Osteoblast (primary cell): ENCODE measurements around the gene PARK7. TPM values are rescaled to one million over a fixed set of nuclear protein-coding genes. Genes with fewer than 3 reads are reported as not detected.

Experiments used
- DNase-seq: peaks from one replicate; pipeline ENCODE4 v3.0.0; 2011; ENCODE audit warnings: low spot score, mixed read lengths; ENCODE audit not compliant: insufficient read length; ENCODE audit errors: missing footprints
- H2AFZ ChIP-seq: 2 replicates; pipeline ENCODE4 v1.6.0; 2011; ENCODE audit warnings: mild to moderate bottlenecking, low read length
- H3K27ac ChIP-seq: 2 replicates; pipeline ENCODE4 v1.5.1; 2011; ENCODE audit warnings: mild to moderate bottlenecking, low read depth, low read length, moderate library complexity
- H3K27me3 ChIP-seq: 2 replicates; pipeline ENCODE4 v1.6.0; 2012; ENCODE audit warnings: mild to moderate bottlenecking, control low read depth, inconsistent platforms, low read length, moderate library complexity; ENCODE audit not compliant: insufficient read depth
- H3K36me3 ChIP-seq: 2 replicates; pipeline ENCODE4 v1.5.1; 2011; ENCODE audit warnings: mild to moderate bottlenecking, low read length, control low read depth, moderate library complexity; ENCODE audit not compliant: insufficient read depth
- H3K4me1 ChIP-seq: 2 replicates; pipeline ENCODE4 v1.5.1; 2011; ENCODE audit warnings: mild to moderate bottlenecking, low read length, control low read depth, moderate library complexity; ENCODE audit not compliant: insufficient read depth
- H3K4me2 ChIP-seq: 2 replicates; pipeline ENCODE4 v1.6.0; 2011; ENCODE audit warnings: mild to moderate bottlenecking, low read length; ENCODE audit not compliant: insufficient read depth
- H3K4me3 ChIP-seq: fragments of 200-600 bp; sonication (generic); 3 replicates; pipeline ENCODE4 v1.5.1; 2012; ENCODE audit warnings: mild to moderate bottlenecking, low read length, inconsistent platforms; ENCODE audit not compliant: insufficient read depth
- H3K79me2 ChIP-seq: 2 replicates; pipeline ENCODE4 v1.6.0; 2012; ENCODE audit warnings: mild to moderate bottlenecking, low read length, control low read depth, inconsistent platforms; ENCODE audit not compliant: insufficient read depth
- H3K9me3 ChIP-seq: 2 replicates; pipeline ENCODE4 v1.5.1; 2011; ENCODE audit warnings: low read depth, low read length, control low read depth
- H4K20me1 ChIP-seq: 2 replicates; pipeline ENCODE4 v1.6.0; 2012; ENCODE audit warnings: mild to moderate bottlenecking, low read length, control low read depth; ENCODE audit not compliant: insufficient read depth
- CTCF ChIP-seq: IDR thresholded peaks from 2 replicates; pipeline ENCODE4 v1.5.1; 2011; ENCODE audit warnings: mild to moderate bottlenecking, low read depth, low read length, moderate library complexity; ENCODE audit errors: extremely low read depth
- total RNA-seq: library from RNA; depleted of rRNA; stranded (reverse); fragments of >200 nt; gene quantifications from 2 replicates; pipeline ENCODE4 v1.2.3, GENCODE V29; 2012

Gene PARK7
- total RNA-seq, 1 donor, result 168 TPM

- H3K4me3 ChIP-seq, result no peak overlapping the region
- H2AFZ ChIP-seq, result no peak overlapping the region
- peaks cover 49% of the 10 kb centered on the region for H4K20me1 ChIP-seq
- no peak for DNase-seq
- peaks cover 40% of the 10 kb centered on the region for H3K4me1 ChIP-seq
- peaks cover 58% of the 10 kb centered on the region for H3K79me2 ChIP-seq
- no peak for TF ChIP-seq CTCF
- no peaks in the 10 kb centered on the region for H3K27me3 ChIP-seq
- no peak overlapping the region for H3K4me2 ChIP-seq
- no peaks in the 10 kb centered on the region for H3K9me3 ChIP-seq
- H3K36me3 ChIP-seq, result peaks cover 55% of the 10 kb centered on the region
- peak overlapping the region; percentile 14 for H3K27ac ChIP-seq
Observed at GRCh38 chr1:8013399-8013798, 51.9 kb downstream of the PARK7 start.

- peak overlapping the region; percentile 72 for H3K27ac ChIP-seq
- H3K4me2 ChIP-seq, result no peak overlapping the region
- H3K36me3 ChIP-seq, result peaks cover 55% of the 10 kb centered on the region
- H3K4me1 ChIP-seq, result peaks cover 44% of the 10 kb centered on the region
- H3K4me3 ChIP-seq, result no peak overlapping the region
- H2AFZ ChIP-seq, result no peak overlapping the region
- peaks cover 63% of the 10 kb centered on the region for H3K79me2 ChIP-seq
- H4K20me1 ChIP-seq, result peaks cover 50% of the 10 kb centered on the region
- no peak for DNase-seq
- H3K9me3 ChIP-seq, result no peaks in the 10 kb centered on the region
- no peaks in the 10 kb centered on the region for H3K27me3 ChIP-seq
- no peak for TF ChIP-seq CTCF
Observed at GRCh38 chr1:8013800-8014199, 52.3 kb downstream of the PARK7 start.

GRCh38 chr1:8014381-8014988 is 53.0 kb downstream of the PARK7 start:
- TF ChIP-seq CTCF, result no peak
- H3K36me3 ChIP-seq, result peaks cover 51% of the 10 kb centered on the region
- DNase-seq, result no peak
- H4K20me1 ChIP-seq, result peaks cover 52% of the 10 kb centered on the region
- H3K79me2 ChIP-seq, result peaks cover 69% of the 10 kb centered on the region
- no peak overlapping the region for H2AFZ ChIP-seq
- peaks cover 50% of the 10 kb centered on the region for H3K4me1 ChIP-seq
- no peak overlapping the region for H3K4me3 ChIP-seq
- no peaks in the 10 kb centered on the region for H3K27me3 ChIP-seq
- peak overlapping the region; percentile 72 for H3K27ac ChIP-seq
- no peaks in the 10 kb centered on the region for H3K9me3 ChIP-seq
- no peak overlapping the region for H3K4me2 ChIP-seq

- Histone ChIP-seq H3K4me3 (no peak overlapping the region), H3K36me3 (peaks cover 44% of the 10 kb centered on the region)
Observed at GRCh38 chr1:8015036-8015808, 53.7 kb downstream of the PARK7 start.

More at GRCh38 chr1:8015036-8015808, 53.7 kb downstream of the PARK7 start:
- Histone ChIP-seq H3K27me3 (no peaks in the 10 kb centered on the region), H2AFZ (no peak overlapping the region), H4K20me1 (peaks cover 56% of the 10 kb centered on the region), H3K4me2 (peak overlapping the region; percentile 60), H3K9me3 (no peaks in the 10 kb centered on the region), H3K79me2 (peaks cover 77% of the 10 kb centered on the region), H3K4me1 (peaks cover 57% of the 10 kb centered on the region), H3K27ac (peak overlapping the region; percentile 72)
- DNase-seq, result peak; percentile 79
- peak; percentile 71 for TF ChIP-seq CTCF
